Measurements from ENCODE around the gene SUSD1.

The SUSD1 gene

DNA sequence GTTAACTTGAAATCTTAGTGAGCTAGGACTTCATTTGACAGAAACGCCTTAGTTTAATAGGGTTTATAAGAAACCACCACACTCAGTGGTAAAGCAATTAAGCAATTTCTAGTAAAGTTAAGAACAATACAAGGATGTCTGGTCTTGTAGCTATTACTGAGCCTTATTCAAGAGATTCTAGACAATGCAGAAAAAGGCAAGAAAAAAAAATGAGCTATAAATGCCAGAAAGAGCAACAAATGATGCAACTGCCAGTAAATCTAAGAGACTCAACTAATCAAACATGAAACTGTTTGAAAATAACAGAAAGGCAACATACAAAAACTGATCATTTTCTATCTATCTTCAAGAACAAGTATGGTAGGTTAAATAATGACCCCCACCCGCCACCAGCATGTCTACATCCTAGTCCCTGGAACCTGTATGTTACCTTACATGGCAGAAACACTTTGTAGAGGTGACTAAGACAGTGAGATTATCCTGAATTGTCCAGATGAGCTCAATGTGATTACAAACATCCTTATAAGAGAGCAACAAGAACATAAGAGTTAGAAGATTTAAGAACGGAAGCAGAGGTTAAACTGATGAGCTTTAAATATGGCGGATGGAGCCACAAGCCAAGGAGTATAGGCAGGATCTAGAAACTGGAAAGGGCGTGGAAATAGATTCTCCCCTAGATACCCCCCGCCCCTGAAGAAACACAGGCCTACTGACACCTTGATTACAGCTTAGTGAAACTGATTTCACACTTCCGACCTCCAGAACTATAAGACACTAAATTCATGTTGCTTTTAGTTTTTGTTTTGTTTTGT lies 93.0 kb downstream of the SUSD1 start:
- no peak for DNase-seq (ENCODE audit: extremely low spot score)
- ChIA-PET POLR2A (no interaction called here), CTCF (interaction anchor here (1.0 to 6.4 kb wide), 4 partner anchors 12 to 279 kb away, joined by 3 to 38 read pairs (median 14); no protein-coding TSS in a partner anchor)
- no peak for TF ChIP-seq CTCF (IDR thresholded peaks at IDR 0.05; ENCODE audit: control extremely low read depth, extremely low read depth, low read depth, missing control alignments)

DNA sequence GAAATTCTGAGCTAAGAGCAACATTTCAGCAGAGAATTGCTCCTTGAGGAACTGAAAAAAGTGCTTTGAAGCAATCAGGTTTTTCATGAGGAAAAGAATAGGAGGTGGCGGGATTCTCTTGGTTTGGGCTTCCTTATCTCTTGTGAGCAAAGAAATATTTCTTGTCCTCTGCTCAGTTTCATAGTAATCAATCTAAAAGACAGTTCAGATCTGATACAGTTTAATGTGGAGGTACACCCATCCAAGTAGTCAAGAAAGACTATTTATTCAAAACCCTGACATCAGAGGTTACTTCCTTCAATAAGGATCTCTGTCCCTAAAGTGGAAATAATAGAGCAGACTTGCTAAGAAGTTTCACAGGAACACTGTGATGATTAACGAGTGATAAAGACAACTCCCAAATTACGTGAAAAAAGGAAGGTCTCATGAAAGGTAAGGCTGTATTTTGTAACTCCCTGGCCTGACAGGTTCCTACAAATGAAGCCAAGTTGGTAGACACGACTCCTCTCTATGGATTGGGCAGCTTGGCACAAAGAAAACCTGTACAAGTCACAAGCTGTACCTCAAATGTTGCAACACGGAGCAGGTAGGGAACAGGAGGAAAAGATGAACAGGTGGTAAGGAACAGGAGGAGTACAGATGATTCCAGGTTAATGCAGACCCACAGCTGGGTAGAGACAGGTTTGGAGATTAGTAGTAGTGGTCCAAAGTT lies 94.1 kb downstream of the SUSD1 start:
- DNase-seq (ENCODE audit: extremely low spot score) = no peak
- ChIA-PET CTCF (interaction anchor here (1.0 to 6.4 kb wide), 5 partner anchors 13 to 280 kb away, joined by 3 to 38 read pairs (median 9); no protein-coding TSS in a partner anchor), POLR2A (no interaction called here)
- TF ChIP-seq CTCF (IDR thresholded peaks at IDR 0.05; ENCODE audit: control extremely low read depth, extremely low read depth, low read depth, missing control alignments) = no peak

- no peak for TF ChIP-seq CTCF (IDR thresholded peaks at IDR 0.05; ENCODE audit: control extremely low read depth, extremely low read depth, low read depth, missing control alignments)
- POLR2A ChIA-PET = interaction anchor here (0.6 kb wide), 1 partner anchor 948 kb away, joined by 4 read pairs; no protein-coding TSS in a partner anchor
- CTCF ChIA-PET = interaction anchor here (1.0 to 5.7 kb wide), 5 partner anchors 10 to 318 kb away, joined by 3 to 66 read pairs (median 4); no protein-coding TSS in a partner anchor
- peak; percentile 36 for DNase-seq (ENCODE audit: extremely low spot score)
Observed at GRCh38 chr9:112078432-112078831, 96.7 kb downstream of the SUSD1 start.

- ChIA-PET CTCF (interaction anchor here (1.2 to 5.7 kb wide), 8 partner anchors 9 to 440 kb away, joined by 3 to 66 read pairs (median 8); no protein-coding TSS in a partner anchor), POLR2A (interaction anchor here (0.6 to 2.0 kb wide), 3 partner anchors 9 to 47 kb away, joined by 4 to 11 read pairs (median 4); no protein-coding TSS in a partner anchor)
- TF ChIP-seq CTCF (IDR thresholded peaks at IDR 0.05; ENCODE audit: control extremely low read depth, extremely low read depth, low read depth, missing control alignments) = no peak
- DNase-seq (ENCODE audit: extremely low spot score) = no peak
Observed at GRCh38 chr9:112076814-112077213, 98.3 kb downstream of the SUSD1 start.

DNA sequence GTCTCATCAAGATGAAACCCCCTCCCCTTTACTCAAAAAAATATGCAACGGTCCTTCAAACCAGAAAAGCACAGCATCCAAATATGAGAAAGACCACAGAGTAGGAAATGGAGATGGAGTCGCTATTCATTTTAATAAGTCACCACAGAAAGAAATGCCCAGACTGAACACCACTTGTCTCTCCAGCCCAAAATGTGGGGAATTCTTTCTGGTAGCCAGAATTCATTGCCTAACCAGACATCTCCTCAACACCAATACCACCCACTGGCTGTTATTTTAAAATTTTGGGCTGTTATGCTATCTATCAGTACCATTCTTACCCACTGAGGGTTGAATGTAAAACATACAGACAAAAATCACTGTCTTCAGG lies 100.1 kb downstream of the SUSD1 start:
- no peak for DNase-seq (ENCODE audit: extremely low spot score)
- POLR2A ChIA-PET = interaction anchor here (0.5 to 1.8 kb wide), 4 partner anchors 41 to 179 kb away, joined by 3 to 9 read pairs (median 7); no protein-coding TSS in a partner anchor
- no peak for TF ChIP-seq CTCF (IDR thresholded peaks at IDR 0.05; ENCODE audit: control extremely low read depth, extremely low read depth, low read depth, missing control alignments)
- CTCF ChIA-PET = interaction anchor here (0.7 to 5.7 kb wide), 55 partner anchors 10 to 443 kb away, joined by 3 to 66 read pairs (median 5); no protein-coding TSS in a partner anchor
